ENCODE results near the gene PDLIM3. TPM values are rescaled to one million over a fixed set of nuclear protein-coding genes. Genes with fewer than 3 reads are reported as not detected.

Gene PDLIM3
- total and polyA plus RNA-seq, 5 experiments from 2014 or later = not detected

- no peak overlapping the region for H3K27ac Mint-ChIP-seq
- H3K9me3 Mint-ChIP-seq = no peaks in the 10 kb centered on the region
- H3K27me3 Mint-ChIP-seq = peaks cover 0 to 35% (median 2%) of the 10 kb centered on the region in 5 donors
- no peak for ATAC-seq
- POLR2A ChIA-PET = no interaction called here
- H3K4me3 Mint-ChIP-seq = no peak overlapping the region
- H3K36me3 Mint-ChIP-seq = peaks cover 0 to 11% (median 0%) of the 10 kb centered on the region in 3 donors
- no peaks in the 10 kb centered on the region for H3K4me1 Mint-ChIP-seq
- DNase-seq = no peak
Observed at GRCh38 chr4:185456131-185456530, 79.2 kb downstream of the PDLIM3 start.

Other genes with a start within 250 kb of the PDLIM3 start
- 1 to 10 TPM in 1 of 2 experiments, under 1 TPM in 1; 0.74 to 1.4 TPM for gene LRP2BP, start 139.6 kb downstream of the PDLIM3 start, total RNA-seq
- under 1 TPM; 0.16 to 0.24 (median 0.18) TPM for gene LRP2BP, start 139.6 kb downstream of the PDLIM3 start, polyA plus RNA-seq
- 1 to 10 TPM; 5.0 to 5.5 TPM for gene ANKRD37, start 138.7 kb downstream of the PDLIM3 start, total RNA-seq
- gene ANKRD37, start 138.7 kb downstream of the PDLIM3 start, polyA plus RNA-seq = 10 to 100 TPM in 2 of 3 donors, 1 to 10 TPM in 1; 9.9 to 12.4 (median 10.3) TPM
- gene UFSP2, start 109.5 kb downstream of the PDLIM3 start, total RNA-seq = 10 to 100 TPM; 22.9 to 34.8 TPM
- 10 to 100 TPM; 34.7 to 53.9 (median 45.2) TPM for gene UFSP2, start 109.5 kb downstream of the PDLIM3 start, polyA plus RNA-seq
- 1 to 10 TPM; 1.3 to 1.4 TPM for gene CCDC110, start 63.8 kb downstream of the PDLIM3 start, total RNA-seq
- gene CCDC110, start 63.8 kb downstream of the PDLIM3 start, polyA plus RNA-seq = under 1 TPM; 0.27 to 0.97 (median 0.47) TPM

Measured in naive thymus-derived CD8-positive, alpha-beta T cell (primary cell).